Measurements from ENCODE around the gene RGS12.
A peak's percentile ranks its signal among the peaks of the same experiment; 100 is the strongest.

RGS12 gene, protein sequence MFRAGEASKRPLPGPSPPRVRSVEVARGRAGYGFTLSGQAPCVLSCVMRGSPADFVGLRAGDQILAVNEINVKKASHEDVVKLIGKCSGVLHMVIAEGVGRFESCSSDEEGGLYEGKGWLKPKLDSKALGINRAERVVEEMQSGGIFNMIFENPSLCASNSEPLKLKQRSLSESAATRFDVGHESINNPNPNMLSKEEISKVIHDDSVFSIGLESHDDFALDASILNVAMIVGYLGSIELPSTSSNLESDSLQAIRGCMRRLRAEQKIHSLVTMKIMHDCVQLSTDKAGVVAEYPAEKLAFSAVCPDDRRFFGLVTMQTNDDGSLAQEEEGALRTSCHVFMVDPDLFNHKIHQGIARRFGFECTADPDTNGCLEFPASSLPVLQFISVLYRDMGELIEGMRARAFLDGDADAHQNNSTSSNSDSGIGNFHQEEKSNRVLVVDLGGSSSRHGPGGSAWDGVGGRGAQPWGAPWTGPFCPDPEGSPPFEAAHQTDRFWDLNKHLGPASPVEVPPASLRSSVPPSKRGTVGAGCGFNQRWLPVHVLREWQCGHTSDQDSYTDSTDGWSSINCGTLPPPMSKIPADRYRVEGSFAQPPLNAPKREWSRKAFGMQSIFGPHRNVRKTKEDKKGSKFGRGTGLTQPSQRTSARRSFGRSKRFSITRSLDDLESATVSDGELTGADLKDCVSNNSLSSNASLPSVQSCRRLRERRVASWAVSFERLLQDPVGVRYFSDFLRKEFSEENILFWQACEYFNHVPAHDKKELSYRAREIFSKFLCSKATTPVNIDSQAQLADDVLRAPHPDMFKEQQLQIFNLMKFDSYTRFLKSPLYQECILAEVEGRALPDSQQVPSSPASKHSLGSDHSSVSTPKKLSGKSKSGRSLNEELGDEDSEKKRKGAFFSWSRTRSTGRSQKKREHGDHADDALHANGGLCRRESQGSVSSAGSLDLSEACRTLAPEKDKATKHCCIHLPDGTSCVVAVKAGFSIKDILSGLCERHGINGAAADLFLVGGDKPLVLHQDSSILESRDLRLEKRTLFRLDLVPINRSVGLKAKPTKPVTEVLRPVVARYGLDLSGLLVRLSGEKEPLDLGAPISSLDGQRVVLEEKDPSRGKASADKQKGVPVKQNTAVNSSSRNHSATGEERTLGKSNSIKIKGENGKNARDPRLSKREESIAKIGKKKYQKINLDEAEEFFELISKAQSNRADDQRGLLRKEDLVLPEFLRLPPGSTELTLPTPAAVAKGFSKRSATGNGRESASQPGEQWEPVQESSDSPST (N-terminal part only)

DNA sequence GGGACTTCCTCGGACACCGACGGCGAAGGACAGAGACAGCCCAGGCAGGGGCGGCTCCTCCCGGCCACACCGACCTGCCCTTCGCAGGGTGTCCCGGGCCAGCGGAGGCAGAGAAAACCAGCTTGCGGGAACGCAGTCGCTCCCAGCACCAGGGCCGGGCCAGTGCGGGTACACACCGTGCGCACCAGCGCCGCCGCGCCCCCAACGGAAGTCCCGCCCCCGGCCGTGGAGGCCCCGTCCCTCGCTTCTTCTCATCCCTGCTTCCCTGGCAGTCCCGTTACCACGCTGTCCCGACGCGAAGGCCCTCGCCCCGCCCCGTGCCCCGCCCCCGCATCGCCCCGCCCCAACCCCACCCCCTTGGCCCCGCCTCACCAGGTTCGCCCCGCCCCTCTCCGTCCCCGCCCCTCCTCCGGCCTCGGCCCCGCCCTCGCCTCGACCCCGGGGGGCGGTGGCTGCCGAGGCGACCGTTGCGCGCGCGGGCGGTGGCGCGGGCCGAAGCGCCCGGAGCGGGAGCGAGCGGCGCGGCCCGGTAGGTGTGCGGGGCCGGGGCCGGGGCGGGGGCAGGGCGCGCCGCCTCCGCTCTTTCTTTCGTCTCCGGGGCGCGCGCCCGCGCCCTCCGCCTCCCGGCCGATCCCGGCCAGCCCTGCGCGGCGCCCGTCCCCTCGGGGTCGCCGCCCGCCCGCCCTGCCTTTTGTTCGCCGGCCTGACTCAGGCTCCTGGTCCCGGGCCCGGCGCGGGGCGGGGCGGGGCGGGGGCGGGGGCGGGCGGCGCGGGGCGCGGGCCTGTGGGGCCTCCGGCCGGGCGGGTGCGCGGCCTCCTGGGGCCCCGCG lies at the start of gene RGS12:
TSS of gene RGS12 (plus strand) at position 451 of the 830 bp plus-strand sequence. CDS start 23,150 bp downstream, outside the sequence.
- peak within 1 kb of the TSS; percentile 93 for H3K27ac ChIP-seq
- no peak for TF ChIP-seq ZFX (IDR thresholded peaks at IDR 0.05; ENCODE audit: borderline replicate concordance)
- TF ChIP-seq, protein P1, sequence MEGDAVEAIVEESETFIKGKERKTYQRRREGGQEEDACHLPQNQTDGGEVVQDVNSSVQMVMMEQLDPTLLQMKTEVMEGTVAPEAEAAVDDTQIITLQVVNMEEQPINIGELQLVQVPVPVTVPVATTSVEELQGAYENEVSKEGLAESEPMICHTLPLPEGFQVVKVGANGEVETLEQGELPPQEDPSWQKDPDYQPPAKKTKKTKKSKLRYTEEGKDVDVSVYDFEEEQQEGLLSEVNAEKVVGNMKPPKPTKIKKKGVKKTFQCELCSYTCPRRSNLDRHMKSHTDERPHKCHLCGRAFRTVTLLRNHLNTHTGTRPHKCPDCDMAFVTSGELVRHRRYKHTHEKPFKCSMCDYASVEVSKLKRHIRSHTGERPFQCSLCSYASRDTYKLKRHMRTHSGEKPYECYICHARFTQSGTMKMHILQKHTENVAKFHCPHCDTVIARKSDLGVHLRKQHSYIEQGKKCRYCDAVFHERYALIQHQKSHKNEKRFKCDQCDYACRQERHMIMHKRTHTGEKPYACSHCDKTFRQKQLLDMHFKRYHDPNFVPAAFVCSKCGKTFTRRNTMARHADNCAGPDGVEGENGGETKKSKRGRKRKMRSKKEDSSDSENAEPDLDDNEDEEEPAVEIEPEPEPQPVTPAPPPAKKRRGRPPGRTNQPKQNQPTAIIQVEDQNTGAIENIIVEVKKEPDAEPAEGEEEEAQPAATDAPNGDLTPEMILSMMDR (IDR thresholded peaks at IDR 0.05) = no peak

DNA sequence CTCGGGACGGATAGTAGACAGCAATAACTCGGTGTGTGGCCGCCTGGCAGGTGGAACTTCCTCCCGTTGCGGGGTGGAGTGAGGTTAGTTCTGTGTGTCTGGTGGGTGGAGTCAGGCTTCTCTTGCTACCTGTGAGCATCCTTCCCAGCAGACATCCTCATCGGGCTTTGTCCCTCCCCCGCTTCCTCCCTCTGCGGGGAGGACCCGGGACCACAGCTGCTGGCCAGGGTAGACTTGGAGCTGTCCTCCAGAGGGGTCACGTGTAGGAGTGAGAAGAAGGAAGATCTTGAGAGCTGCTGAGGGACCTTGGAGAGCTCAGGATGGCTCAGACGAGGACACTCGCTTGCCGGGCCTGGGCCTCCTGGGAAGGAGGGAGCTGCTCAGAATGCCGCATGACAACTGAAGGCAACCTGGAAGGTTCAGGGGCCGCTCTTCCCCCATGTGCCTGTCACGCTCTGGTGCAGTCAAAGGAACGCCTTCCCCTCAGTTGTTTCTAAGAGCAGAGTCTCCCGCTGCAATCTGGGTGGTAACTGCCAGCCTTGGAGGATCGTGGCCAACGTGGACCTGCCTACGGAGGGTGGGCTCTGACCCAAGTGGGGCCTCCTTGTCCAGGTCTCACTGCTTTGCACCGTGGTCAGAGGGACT lies 49.6 kb upstream of the RGS12 start:
- no peak overlapping the region for H3K27ac ChIP-seq
- TF ChIP-seq, protein P1 (IDR thresholded peaks at IDR 0.05) = no peak
- no peak for TF ChIP-seq ZFX (IDR thresholded peaks at IDR 0.05; ENCODE audit: borderline replicate concordance)

DNA sequence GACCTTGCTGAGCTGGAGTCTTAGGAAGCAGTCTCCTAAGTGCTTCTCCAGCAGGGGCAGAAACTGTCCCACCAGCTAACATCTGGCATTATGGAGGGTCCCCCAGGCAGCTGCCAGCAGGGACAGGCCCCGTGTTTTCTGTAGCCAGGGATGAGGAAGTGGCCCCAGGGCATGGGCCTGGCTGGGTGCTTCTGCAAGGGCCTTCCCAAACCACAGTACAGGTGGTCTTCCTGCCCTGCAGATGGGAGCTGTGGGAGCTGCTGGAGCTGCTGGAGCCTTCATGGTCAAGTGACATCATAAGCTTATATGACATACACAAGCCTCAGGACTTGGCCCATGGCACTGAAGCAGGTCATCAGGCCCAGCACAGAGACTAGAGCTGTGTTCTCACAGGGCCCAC lies 48.8 kb upstream of the RGS12 start:
- TF ChIP-seq, protein P1 (IDR thresholded peaks at IDR 0.05) = no peak
- TF ChIP-seq ZFX (IDR thresholded peaks at IDR 0.05; ENCODE audit: borderline replicate concordance) = no peak
- H3K27ac ChIP-seq = no peak overlapping the region

DNA sequence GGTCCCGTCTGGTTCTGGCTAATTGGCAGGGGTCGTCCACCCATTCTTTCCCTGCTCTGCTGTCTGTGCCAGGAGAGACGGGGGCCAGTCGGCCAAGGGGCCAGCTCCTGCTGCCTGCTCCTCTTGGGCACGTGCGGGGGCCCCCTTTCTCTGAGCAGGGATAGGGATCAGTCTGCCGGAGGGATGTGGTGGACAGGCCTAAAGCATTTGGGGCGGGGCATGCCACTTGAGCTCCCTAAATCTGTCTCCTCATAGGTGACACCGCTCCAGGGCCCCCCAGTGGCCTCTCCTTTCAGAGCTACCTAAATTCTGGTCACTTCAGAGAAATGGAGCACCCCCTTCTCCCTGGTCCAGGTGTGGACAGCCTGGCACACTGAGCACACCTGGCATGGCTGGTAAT lies 48.1 kb upstream of the RGS12 start:
- H3K27ac ChIP-seq = no peak overlapping the region
- TF ChIP-seq, protein P1 (IDR thresholded peaks at IDR 0.05) = no peak
- no peak for TF ChIP-seq ZFX (IDR thresholded peaks at IDR 0.05; ENCODE audit: borderline replicate concordance)

DNA sequence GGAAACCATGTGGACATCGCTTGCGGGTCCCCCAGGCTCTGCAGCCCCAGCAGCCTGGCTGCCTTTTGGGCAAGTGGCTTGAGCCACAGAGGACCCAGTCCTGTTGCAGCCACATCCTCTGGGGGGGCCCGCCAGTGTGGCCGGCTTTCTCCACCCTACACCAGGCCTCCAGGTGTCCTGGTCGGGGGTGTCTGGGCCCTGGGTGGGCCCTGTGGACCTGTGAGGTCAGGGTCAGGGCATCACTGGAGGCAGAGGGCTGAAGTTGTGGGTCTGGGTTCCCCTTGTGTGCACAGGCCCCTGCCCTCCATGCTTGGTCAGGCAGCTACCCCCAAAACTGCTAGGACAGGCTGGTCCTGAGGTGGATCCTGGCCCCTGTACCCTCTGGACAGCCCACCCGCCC lies 47.1 kb upstream of the RGS12 start:
- no peak for TF ChIP-seq ZFX (IDR thresholded peaks at IDR 0.05; ENCODE audit: borderline replicate concordance)
- TF ChIP-seq, protein P1 (IDR thresholded peaks at IDR 0.05) = no peak

More for the DNA sequence above, 47.1 kb upstream of the RGS12 start:
- H3K27ac ChIP-seq = no peak overlapping the region
